HG02973 (cell line): ENCODE data around the gene RAD51B.
"Not testable (repeated sequence)": the region's sequence is repeated elsewhere in the genome, so short reads cannot be mapped to it uniquely, and the experiment has no call there.

ENCODE experiments used
- ATAC-seq: cut with Tn5 transposase; IDR thresholded peaks from one replicate; pipeline ENCODE4 v1.9.1; 2021; ENCODE audit warnings: moderate library complexity; ENCODE audit not compliant: unreplicated experiment

The RAD51B gene

DNA sequence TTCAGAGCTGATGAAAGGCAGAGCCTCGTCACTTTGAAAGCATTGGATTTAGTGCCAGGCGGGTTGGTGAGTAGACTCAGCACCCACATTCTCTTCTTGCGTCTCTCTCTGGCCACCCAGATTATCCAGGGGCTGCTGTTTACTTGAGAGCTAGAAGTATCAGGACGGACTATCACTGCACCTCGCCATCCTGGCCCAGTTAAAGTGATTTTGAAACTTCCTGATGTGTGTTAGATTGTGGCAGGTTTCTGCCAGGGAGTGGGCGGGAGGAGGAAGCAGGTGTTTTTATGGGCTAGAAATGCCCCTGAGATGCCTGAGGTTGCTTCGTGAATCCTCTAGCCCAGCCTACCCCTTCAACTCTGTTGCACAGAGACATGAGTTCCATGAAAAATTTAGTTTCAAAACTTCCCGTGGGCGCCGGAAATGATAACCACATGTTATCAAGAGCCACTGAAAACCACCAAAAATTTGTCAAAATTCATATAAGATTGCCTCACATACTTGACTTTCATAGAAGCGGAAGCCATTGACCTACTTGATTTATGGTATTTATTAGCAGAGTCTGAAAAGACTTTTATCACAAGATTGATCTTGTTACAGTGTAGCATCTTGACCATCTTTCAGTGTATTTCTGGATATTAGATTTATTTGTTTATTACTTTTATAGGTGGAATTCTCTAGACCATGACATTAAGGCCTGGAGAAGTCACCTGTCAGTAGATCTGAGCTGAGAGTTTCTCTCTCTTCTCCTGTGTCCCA is 466.0 kb downstream of the RAD51B start:
- no peak for ATAC-seq

DNA sequence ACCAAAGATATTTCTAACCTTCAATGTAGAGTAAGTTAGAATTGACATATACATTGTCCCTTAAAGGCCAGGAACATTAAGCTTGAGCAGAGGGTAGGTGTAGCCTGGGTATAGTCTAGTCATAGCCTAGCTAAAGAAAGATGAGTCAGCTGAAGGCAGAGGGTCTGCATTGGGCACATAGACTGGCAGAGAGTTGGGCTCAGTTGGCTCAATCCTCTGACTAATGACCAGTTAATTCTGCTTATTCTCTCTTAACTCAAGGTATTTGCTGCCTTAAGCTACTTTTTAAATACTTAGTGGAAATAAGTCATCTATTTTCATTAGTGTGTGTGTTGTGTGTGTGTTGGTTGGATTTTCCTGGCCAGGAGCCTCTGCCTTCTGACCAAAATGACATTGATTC is 467.1 kb downstream of the RAD51B start:
- no peak for ATAC-seq

DNA sequence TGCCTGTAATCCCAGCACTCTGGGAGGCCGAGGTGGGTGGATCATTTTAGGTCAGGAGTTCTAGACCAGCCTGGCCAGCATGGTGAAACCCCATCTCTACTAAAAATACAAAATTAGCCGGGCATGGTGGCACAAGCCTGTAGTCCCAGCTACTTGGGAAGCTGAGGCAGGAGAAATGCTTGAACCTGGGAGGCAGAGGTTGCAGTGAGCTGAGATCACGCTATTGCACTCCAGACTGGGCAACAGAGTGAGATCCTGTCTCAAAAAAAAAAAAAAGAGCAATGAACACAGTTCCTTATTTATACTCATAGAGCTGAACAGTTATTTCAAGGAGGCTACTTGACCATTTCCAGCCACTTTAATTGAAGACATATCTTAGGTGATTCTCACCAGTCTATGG is 469.9 kb downstream of the RAD51B start:
- ATAC-seq: not testable (repeated sequence)

DNA sequence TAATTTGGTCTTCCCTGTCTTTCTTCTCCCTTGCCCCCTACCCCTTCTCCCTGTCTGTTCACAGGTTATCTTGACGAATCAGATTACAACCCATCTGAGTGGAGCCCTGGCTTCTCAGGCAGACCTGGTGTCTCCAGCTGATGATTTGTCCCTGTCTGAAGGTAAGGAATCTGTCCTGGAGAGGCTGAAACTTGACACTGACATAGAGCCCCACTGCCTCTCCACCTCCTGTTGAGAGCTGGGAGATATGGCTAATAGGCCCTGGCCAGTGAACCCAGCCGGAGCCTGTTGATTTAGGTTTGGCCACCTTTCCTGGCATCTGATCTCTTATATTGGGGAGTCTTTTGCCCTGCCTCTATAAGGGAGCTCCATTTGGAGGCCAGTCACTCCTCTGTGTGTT is 472.2 kb downstream of the RAD51B start:
- ATAC-seq: no peak

DNA sequence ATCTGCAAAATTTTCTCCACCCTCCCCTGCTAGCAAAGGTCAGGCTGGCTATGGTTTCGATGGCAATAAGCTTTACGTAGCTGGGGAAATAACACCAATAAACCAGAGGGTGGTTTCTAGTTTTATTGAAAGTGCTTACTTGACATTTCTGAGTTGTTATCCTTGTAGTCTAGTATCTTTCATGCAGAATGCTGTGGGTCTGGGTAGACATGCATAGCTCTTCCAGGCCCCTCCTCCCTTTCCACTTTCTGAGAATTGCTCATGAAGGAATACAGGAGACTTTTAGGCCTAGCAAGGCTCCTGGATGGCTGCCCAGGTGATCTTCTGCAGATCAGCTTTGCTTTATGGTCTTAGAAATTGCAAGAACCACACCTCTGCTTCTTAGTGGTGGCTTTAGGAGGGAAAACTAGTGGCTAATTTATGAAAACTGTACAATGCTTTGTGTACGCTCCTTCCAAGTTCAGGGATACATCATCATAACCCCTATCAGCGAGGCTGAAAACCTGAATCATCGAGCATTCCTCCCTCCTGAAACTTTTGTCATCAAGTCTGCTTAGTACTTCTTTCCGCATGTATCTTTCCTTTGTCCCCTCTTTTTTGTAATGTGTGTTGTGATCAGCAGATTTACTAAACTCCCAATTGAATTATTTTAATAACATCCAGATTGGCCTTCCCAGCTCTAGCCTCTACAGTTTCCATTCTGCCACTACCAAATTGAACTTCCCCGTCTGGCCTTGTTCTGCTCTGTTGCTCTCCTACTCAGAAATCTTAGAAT is 473.0 kb downstream of the RAD51B start:
- ATAC-seq: no peak

DNA sequence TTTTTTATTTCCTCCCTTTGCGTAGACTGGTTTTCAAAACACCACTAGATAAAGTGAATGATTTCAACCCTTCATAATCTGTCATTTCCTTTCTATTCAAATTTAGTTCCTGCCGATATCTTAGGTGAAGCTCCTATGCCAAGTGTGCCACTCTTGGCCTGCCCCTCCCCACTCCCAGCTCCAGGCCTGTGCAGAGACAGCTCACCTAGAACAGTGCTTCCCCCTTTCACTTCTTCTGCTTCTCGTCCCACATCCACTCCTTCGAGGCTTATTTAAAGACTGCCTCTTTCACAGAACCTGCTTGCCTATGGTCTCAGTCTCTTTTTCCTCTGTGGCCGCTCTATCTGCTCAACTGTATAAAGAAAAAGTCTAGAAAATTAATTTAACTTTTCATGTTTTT is 473.8 kb downstream of the RAD51B start:
- no peak for ATAC-seq

DNA sequence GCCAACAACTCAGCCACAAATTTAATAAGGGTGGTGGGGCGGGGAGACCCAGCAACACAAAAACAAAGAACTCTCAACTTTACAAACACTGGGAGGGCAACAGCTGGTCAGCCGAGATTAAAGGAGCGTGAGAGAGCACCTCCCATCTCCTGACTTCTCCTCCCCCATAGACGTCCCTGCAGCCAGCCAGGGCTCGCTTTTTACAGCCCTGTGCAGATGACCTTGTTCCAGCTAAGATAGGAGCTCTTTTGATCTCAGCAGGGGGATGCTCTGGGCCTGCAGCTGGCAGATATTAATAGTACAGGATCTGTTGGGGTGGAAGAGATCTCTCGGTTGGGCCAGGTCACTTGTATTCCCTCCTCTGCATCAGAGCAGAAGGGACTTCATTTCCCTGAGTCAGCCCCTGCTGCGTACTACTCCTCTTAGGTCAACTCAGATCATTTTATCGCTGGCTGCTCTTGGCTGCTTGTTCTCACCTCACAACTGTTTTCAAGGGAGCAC is 475.8 kb downstream of the RAD51B start:
- ATAC-seq: no peak

DNA sequence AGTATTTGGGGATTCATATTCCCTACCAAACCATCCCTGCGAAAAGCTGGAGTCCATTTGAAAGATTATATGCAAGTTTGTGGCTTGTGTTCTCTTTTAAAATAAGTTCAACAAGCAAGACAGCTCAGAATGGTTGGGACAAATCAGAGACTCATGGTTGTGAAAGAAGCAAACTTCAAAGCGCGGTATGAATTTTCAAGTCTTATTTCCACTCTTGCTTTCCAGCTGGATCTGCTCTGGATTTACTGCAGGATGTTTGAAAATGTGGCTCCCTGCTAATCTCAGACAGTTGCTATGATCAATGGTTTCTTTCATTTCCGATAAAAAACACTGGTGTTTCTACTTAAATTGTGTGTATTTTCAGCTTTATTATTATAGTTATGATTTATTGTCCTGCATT is 477.5 kb downstream of the RAD51B start:
- ATAC-seq: no peak

DNA sequence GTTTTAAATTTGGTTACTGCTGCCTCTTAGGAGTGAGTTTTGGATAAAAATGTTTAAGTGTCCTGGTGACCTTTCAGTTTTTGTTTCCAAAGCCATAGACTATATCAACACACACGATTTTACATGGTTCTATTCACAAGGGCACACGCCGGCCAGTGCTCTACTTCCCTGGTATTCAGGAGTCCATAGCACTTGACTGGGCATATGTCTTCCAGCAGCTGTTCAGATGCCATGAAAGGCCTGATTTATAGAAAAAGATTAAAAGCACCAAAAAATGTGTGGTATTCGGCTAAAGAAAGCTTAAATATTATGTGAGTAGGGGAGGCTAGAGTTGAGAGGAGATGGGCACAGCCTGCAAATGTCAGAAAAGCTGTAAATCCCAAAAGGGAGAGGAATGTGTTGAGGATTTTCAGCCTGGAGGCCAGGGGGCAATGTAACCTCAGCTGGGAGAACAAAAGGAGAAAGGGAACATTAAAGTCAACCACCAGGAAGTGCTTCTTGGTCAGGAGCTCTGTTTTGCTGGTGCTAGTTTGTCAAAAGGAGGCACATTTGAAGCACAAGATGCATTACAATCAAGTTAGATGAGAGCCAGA is 478.4 kb downstream of the RAD51B start:
- ATAC-seq: no peak

DNA sequence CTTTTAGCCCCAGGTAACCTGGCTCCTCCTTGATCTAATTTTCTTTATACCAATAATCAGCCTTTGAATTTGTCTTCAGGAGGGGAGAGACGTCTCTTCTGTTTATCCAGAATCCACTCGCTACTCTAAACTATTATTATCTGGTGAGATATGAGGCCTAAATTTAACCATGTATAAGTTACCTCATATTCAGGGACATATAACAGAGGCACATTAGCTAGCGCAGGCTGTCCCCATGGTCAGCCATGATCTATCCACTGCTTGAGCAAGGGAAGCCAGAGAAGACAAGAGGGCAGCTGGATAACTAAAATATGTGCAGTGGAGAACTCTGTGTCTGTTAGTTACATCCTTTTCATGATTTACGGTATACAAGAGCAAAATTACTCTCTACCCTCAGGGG is 481.0 kb downstream of the RAD51B start:
- ATAC-seq: no peak

DNA sequence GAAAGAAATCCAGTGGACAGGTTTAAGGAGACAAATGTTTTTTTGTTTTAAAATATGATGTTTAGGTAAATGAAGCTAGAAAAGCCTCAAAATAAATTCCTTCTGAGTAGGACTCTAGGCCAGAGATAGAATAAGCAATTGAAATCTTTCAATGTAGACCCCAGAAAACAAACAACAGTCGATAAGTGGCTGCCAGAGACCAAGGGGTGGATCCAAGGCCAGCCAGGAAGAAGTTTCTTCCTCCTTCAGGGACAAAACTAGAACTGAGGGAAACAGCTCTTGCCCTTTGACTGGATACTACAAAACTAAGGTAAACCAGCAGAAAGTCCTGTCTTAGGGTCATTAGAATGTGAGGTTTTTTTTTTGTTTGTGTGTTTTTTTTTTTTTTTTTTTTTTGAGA is 481.6 kb downstream of the RAD51B start:
- ATAC-seq: no peak

DNA sequence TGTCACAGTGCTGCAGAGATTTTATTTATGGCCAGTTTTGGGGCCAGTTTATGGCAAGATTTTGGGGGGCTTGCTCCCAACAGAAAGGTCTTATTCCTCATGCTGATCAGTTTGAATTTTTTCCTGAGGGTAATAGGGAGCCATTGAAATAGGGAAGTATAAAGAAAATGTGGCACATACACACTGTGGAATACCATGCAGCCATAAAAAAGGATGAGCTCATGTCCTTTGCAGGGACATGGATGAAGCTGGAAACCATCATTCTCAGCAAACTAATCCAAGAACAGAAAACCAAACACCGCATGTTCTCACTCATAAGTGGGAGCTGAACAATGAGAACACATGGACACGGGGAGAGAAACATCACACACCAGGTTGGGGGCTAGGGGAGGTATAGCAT is 483.4 kb downstream of the RAD51B start:
- not testable (repeated sequence) for ATAC-seq

DNA sequence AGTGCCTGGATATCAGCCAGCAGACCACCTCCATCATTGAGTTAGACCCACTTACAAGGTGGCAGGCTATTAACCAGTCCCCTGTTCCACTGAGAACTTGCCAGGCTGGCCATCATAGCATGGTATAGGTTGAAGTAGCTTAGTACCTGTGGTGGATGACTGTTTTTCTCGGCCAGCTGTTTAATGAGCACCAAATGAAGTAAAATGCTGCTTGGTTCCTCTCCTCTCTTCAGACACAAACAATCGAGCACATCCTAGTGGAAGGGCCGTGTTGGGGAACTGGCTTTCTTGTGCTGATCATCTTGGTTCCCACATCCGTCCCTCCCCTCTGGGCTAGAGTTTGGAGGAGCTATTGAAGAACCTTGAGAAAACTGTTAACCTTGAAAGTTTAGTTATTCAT is 486.2 kb downstream of the RAD51B start:
- no peak for ATAC-seq

DNA sequence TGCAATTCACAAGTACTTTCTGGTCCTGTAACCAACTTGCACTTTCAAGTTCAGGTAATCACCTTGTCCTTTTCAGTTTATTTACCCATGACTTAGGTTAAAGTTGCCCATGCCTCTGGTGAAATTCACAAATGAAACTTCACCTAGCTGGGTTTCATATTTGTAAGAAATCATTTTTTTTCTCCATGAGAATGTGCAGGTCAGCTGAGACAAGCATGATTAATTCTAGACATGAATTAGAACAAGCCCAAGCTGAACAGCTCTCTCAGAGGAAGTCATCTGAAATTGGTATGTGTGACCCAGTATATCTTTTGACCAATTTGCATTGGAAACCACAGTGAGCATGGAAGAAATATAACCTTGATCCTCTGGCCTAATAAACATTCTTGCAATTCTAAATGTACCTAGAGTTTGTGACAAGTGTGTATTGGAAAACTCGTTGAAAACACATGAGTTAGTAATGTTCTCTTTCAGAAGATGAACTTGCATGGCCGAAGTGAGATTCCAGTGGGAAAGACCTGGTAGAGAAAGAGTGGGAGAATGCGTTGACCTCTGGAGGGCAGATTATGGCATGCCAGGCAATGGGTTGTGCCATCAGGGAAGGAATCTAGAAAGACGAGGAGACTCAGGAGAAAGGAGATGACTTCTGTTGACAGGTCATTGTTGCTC is 486.8 kb downstream of the RAD51B start:
- ATAC-seq: no peak

DNA sequence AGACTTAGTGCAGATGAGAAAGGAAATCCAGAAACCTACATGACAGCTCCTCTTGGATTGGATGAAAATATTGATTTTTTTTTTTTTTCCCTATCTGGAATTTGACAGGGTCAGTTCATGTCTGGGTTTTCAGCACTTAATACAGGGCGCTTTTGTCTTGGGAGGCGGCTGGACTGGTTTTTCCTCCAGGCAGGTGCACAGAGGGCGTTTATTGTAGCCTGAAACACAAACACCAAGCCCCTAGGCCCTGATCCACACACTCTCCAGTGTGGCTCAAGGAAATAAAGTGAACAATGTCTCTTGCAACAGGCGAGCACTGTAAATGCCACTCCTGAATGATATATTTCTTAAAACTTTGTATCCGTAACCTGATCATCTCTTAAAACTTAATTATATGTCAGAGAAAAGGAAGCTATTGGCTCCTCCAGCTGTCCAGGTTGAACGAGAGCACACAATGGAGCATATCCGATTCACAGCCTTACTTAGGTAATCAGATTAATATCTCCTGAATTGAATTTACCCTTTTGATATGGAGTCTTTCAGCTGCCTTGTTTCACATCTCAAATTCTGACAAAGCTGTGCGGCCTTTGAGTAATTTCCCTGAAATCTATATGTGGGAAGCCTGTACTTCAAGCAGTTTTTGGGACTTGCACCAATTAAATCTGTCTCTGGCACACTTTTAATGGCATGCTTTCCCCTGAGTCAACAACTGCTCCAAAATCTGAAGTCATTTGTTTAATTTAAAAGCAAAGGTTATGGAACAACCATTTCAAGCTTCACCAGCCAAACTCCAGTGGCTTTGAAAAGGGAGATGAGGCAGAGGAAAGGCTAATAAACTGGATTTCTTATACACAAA is 487.6 kb downstream of the RAD51B start:
- ATAC-seq: no peak

DNA sequence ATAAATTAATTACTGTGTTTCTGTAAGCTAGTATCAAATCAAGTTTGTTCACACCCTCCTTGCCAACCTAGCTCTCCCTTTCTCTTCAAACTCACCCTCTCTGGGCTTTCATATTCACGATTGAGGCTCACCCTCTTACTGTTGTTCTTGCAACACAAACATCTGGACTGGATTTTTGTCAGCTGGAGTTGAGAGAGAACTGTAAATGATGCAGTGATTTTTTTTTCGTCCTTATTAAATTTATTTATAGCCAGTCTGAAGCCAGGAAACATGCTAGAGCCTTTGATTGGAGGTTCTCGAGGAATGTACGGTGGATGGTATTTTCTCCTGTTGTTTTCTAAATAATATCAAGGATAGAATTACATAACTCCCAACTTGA is 488.2 kb downstream of the RAD51B start:
- no peak for ATAC-seq

DNA sequence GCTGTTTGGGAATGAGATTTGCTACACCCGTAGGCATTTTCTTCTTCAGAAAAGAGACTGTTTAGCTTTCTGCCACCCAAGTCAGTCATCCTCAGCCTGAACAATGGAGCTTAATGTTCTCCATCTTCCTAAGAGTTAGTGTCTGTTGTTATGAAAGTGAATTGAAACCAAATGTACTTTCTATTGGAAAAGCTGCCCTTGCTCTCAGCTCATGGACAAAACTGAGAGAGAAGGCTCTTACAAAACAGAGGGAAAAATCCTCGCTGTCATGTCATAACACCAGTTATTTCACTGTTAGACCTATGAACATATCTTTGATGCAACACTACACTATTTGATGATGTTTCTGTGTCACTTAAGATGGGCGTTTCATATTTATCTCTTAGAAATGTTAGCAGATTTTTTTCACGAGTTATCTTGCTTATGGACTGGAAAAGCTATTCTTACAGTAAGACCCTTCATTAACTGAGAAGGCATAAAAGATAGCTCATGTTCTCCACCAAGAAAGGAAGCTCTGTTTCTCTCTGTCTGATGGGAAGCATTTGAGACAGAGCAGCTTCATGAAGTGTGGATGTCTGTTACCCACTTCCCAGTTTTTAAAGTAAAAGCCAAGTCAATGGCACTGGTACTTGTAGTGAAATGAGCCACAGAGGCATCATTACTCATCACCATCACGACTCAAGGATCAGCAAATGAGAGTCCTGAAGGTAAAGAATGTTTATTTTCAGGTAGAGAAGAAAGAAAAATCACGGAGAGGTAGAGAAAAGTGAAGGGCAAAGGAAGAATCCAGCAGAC is 489.3 kb downstream of the RAD51B start:
- ATAC-seq: no peak

DNA sequence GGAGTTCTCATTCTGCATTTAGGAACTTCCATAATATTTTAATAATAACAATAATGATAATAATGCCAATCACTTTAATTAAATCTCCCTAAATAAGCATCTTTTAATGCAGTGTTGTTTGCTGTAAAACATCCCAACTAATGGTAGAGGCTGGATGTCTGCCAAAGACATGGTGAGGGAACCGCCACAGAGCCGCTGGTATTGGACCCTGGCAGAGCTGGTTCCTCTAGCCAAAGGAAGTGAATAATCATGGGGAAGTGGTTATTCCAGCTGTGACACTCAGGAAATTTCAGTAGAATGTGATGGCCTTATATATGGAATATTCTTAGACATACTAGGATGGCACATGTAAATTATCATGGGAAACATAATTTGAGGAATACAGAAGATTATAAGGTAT is 490.0 kb downstream of the RAD51B start:
- ATAC-seq: no peak

DNA sequence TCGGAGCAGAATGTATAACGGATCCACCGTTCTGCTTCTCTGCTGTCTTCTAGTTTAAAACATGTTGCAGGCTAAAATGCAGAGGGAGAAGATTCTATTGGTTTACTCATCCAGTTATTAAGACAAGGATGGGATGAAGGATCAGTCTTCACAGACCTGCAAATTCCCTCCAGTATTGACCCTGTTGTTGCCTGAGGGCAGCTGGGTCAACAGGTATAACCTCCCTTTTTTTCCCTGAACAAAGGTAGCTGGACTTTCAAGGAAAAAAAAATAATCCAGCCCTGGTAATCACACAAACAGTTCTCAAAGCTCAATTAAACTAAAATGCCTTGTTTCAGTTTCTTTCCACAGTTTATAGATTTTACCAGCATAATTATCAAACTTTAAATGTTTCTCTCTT is 492.7 kb downstream of the RAD51B start:
- ATAC-seq: no peak
